GM19193 (cell line): Measurements from ENCODE around the gene BNC2.

Source experiments
- POLR2A ChIP-seq: IDR thresholded peaks from 4 replicates; pipeline ENCODE4 v1.6.1; 2011; ENCODE audit not compliant: insufficient read depth, insufficient read length; ENCODE audit errors: extremely low read depth

BNC2 gene

DNA sequence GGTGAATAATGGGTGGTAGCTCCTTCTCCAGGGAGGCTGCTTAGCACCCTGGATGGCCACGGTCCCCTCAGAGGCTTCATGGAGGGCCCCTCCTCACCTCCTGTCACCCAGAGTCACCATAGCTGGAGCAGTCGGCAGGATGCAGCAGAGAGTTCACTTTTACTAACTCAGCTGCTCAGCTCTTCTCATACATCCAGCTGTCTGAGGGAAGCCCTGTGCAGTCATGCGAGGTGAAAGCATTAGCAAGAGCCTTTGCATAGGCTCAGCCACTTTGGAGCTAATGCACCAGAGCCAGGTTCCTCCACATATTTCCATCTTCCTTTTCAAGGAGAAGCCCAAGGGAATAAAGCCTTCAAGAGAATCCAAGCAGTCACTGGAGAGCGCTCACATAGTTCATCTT, 499.2 kb downstream of the BNC2 start:
- no peak for TF ChIP-seq POLR2A

DNA sequence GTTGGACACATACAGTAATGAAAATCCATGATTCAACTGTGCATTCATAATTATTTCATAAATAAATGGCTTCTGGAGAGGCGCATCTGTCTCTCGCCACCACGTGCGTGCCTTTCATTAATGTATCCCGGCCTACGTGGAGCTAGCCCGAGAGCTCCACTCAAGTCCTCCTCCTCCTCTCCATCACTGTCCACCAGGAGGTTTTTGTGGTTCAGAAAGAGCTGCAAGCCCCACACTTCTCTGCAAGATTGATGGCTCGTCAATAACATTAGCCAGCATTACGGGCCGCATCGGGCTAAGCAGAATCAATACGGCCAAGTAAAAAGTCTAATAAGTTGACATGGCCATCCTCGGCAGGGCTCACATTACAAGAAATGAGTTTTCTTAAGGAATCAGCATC, 499.8 kb downstream of the BNC2 start:
- no peak for TF ChIP-seq POLR2A

DNA sequence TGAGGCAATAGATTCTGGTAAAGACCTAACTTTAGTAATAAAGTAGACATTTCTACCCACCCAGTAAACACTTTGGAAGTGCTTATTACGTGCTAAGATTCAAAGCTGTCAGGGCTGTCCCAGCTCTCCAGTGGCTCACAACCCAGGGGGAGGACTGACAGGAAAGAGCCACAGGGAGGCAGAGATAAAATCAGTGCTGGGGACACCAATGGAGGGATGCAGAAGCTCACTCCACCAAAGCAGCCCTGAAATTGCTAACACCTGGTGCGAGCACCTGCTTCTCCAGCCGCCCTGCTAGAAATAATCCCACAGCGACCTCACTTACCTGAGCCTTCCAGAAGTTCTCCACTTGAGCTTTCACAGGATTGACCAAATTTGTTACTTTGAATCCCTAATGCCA, 501.0 kb downstream of the BNC2 start:
- no peak for TF ChIP-seq POLR2A

DNA sequence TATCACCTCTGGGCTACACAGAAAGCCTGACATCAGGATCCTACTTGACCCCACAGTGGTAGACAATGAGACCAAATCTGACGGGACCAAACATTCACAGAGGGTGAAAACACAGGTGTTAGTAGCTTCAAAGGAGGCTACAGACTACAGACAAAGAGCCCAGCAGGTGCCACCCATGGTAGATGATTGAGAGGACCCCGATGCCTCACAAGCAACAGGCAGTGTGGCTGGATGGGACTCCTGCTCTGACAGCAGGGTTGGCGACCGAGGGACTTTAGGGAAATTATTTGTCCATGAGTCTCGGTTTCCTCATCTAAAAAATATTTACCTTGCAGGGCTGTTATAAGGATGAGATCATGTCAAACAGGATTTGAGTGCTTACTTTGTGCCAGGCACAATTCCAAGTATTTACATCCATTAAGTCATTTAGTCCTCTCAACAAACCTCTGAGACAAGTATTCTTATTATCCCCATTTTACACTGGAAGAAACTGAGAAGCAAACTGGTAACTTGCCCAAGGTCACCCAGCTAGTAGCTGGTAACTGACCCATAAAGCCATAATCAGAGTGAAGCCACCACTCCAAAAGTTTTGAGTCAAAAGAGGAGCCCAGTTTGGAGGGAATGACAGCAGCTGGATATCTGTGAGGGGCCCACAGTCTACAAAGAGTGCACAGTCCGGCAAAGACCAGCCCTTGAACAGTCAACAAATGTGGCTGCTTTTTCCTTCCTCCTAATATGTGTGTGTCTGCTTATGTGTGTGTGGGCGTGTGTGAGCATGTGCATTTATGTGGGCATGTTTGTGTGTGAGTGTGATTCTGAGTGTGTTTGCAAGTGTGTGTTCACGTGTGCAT, 502.0 kb downstream of the BNC2 start:
- TF ChIP-seq POLR2A, result no peak

DNA sequence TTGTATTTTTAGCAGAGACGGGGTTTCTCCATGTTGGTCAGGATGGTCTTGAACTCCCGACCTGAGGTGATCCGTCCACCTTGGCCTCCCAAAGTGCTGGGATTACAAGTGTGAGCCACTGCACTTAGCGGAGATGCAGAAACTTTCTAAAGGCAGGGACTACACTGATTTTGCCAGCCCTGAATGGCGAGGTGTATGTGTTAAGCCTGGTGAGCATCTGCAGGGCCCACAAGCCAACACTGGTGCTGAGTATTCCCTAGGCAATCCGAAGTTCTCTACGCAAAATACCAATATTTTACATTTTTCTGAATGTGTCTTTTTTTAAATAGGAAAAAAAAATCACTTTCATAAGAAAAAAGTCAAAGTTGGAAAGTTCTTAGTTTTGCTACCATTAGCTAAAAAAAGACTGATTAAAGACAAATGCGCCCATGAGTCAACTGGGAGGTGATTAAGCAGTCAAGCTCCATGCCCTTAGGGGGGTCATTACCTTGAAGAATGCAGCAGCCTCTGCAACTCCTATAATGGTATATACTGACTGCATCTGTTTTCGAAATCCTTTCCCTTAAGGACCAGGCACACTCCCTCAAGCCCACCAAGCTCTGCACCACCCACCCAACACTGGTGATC, 502.8 kb downstream of the BNC2 start:
- TF ChIP-seq POLR2A, result no peak

DNA sequence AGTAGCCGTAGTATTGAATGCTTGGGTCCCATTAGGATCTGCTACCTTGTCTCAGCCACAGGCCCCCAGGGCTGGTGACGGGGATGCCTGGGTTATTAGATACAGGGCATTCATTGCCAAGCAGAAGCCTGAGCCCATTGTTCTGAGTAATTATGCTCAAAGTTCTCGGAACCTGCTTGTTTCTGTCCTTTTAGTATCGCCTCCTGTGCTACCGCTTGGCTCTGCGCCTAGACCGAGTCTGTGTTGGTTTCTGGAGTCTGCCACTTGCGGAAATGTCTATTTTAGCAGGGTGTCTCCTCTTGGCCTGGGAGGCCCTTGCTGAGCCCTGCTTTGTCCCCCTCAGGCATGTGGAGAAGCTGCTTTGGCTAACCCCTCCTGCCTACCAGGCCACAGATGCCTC, 506.1 kb downstream of the BNC2 start:
- TF ChIP-seq POLR2A, result no peak

DNA sequence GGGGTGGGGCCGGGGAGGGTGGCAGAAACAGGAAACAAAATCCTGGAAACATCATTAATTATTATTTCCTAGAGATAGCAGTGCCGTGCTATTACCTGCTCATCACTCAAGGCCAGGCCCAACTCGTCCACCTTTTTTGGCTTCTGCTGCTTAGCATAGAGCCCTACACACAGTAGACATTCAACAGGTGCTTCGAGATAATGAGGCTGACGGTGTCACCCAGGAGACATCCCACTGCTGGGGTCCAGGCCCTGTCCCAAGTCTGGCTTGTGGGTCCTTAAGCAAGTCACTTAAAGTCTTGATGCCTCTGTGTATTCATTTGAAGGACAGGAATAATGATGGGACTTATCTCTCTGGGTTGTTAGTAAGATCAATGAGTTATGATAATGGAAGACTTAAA, 506.6 kb downstream of the BNC2 start:
- no peak for TF ChIP-seq POLR2A

DNA sequence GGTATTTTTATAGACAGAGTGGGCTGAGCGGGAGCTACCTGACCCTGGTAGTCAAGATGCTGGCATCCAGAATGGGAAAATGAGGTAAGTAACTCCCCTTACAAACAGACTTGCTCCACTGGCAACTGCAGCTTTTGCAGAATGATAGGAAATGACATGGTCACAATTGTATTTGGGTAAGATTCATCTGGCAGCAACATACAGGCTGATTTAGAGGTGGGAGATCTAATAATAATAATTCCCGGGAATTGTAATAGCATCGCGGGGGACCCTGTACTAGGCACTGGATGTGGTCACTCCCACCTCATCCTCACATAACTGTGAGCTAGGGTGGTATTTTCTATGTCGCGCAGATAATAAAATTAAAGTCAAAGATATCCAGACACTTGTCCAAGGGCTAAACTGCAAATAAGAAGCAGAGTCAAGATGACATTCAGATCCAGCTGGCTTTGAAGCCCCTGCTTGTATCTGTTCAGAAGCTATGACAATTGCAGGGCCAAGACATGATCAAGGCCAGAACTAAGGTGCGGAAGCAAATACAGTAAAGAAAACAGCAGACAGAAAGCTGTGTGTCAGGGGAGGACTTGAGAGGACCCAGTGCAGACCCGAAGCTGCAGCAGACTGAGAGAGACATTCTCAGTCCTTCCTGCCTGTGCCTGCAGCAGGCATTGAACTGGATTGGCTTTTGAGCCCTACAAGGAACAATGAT, 507.2 kb downstream of the BNC2 start:
- no peak for TF ChIP-seq POLR2A

DNA sequence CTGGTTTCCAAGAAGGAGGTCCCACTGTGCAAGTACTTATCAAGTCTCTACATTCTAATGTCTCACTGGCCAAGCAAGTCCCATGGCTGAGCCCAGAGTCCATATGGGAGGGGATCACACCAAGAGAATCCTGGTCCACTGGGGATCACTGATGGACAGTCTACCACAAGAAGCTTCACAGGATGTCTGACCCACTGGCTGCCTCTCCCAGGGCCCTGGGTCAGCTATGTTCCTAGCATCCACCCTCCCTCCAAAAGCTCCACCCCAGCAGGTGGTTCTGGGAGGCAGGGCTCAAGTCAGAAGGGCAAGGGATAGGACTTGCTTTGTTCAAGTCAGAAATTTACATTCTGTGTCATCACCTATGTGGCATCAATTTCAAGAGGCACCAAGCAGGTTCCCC, 508.5 kb downstream of the BNC2 start:
- no peak for TF ChIP-seq POLR2A

DNA sequence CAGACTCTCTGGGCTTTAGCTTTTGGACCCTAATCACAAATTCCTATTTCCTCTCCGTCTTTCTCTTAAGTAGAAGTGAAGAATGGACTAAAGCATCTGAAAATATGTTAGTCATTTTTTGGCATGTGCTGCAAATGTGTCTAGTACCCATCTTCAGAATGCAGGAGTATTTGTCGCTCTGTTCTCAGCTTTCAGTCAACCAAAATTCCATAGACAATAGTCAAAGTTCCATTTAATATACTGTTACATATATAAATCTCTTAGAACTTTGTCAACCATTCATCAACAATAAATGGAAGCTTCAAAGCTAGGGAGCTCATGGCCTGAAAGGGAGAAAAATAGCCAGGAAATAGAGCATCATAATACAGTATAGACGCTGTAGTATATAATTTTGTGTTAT, 509.4 kb downstream of the BNC2 start:
- no peak for TF ChIP-seq POLR2A

DNA sequence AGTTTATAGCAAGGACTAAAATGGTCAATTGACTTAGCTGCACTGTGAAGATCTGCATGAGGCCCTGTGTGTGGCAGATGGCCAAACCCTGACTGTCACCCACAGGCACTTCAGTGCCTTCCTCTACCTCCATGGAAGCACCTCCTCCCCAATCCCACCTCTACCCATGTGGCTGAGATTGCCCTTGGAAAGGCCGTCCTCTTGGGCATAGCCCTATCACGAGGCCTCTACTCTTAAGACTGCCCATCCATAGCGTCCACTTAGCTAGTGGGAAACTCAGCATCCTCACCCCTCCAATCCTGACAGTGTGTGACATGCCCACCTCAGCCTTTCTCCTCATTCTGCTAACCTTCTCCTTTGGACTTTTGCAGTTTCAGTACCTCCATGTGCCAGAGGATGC, 510.2 kb downstream of the BNC2 start:
- TF ChIP-seq POLR2A, result no peak
